Lung (tissue), 16 donors: ENCODE measurements around the gene TMEM196. TPM values are rescaled to one million over a fixed set of nuclear protein-coding genes. Genes with fewer than 3 reads are reported as not detected.

Experiments used
- ATAC-seq: fragments of 200-7000 bp; cut with Tn5 transposase; one replicate; pipeline ENCODE4 v1.9.1; 2020; ENCODE audit warnings: moderate number of reproducible peaks; ENCODE audit not compliant: insufficient read depth, low FRiP score
- DNase-seq, 3 donors: peaks; one replicate each; pipeline ENCODE4 v3.0.0-alpha.2; 2013 to 2017
- H3K27ac ChIP-seq, 2 donors: one replicate each; pipeline ENCODE4 v1.5.1; 2013; ENCODE audit warnings: mild to moderate bottlenecking in 2 of 2, moderate library complexity in 2 of 2, control low read depth in 1 of 2, inconsistent platforms in 1 of 2, low read depth in 1 of 2, low read length in 1 of 2
- H3K27me3 ChIP-seq, 3 donors: one replicate each; pipeline ENCODE4 v1.5.1; 2013; ENCODE audit warnings: low read length in 2 of 3; ENCODE audit not compliant: control insufficient read depth in 3 of 3, insufficient read depth in 3 of 3
- H3K36me3 ChIP-seq, 4 donors: one replicate each; pipeline ENCODE4 v1.5.1; 2013; ENCODE audit warnings: low read length in 4 of 4, mild to moderate bottlenecking in 1 of 4, moderate library complexity in 1 of 4; ENCODE audit not compliant: control insufficient read depth in 4 of 4, insufficient read depth in 4 of 4
- H3K4me1 ChIP-seq, 5 donors: one replicate each; pipeline ENCODE4 v1.5.1; 2013; ENCODE audit warnings: low read length in 5 of 5, mild to moderate bottlenecking in 2 of 5, moderate library complexity in 1 of 5; ENCODE audit not compliant: control insufficient read depth in 5 of 5, insufficient read depth in 5 of 5
- H3K4me3 ChIP-seq: one replicate; pipeline ENCODE4 v1.5.1; 2013; ENCODE audit warnings: mild to moderate bottlenecking, control low read depth, moderate library complexity
- H3K9ac ChIP-seq, 2 donors: one replicate each; pipeline ENCODE4 v1.5.1; 2013; ENCODE audit warnings: low read length in 2 of 2, control low read depth in 1 of 2; ENCODE audit not compliant: insufficient read depth in 1 of 2
- H3K9me3 ChIP-seq, 4 donors: one replicate each; pipeline ENCODE4 v1.5.1; 2013; ENCODE audit warnings: low read length in 3 of 4, mild to moderate bottlenecking in 1 of 4, moderate library complexity in 1 of 4; ENCODE audit not compliant: control insufficient read depth in 4 of 4, insufficient read depth in 3 of 4
- WGBS, 2 donors: extraction: QIAGEN DNeasy Blood & Tissue Kit; methylation state at CpG; one replicate each; pipeline ENCODE4 v1.1.7; 2013; 5-methylcytosine and 5-hydroxymethylcytosine counted together
- long read RNA-seq, 5 donors: transcript quantifications; one replicate each; lab custom pipeline, GENCODE V29; 2026
- polyA plus RNA-seq, 2 donors: library from polyadenylated mRNA; stranded (reverse); fragments of 200-250 nt; gene quantifications; one replicate each; pipeline ENCODE4 v1.2.1, GENCODE V29; 2013
- total RNA-seq, 2 donors: library from RNA; depleted of rRNA in 1 of 2; stranded (reverse); fragments of >200 nt in 1 of 2; gene quantifications; one replicate each; pipeline ENCODE4 v1.2.1, GENCODE V29; 2014 to 2021
- TF ChIP-seq, protein P1 (sequence below): IDR thresholded peaks from 2 replicates; pipeline ENCODE4 v1.5.1; 2012; ENCODE audit warnings: mild to moderate bottlenecking; ENCODE audit errors: control extremely low read depth, extremely low read depth
- donor health status: control.
- donor health status: control.
- donor health status: Bipolar disorder and iron deficiency.
- donor health status: healthy.
- donor health status: DM: yes; HTN: yes; CAD: no.

TMEM196 gene
- under 1 TPM in 1 of 2 donors, not detected in 1; 0.06 TPM for total RNA-seq
- not detected for polyA plus RNA-seq
- long read RNA-seq, donor 1, result 0 reads
- long read RNA-seq, donor 2, result 0 reads
- long read RNA-seq, donor 3, result 0 reads
- long read RNA-seq, donor 4, result 0 reads
- long read RNA-seq, donor 5, result 0 reads

DNA sequence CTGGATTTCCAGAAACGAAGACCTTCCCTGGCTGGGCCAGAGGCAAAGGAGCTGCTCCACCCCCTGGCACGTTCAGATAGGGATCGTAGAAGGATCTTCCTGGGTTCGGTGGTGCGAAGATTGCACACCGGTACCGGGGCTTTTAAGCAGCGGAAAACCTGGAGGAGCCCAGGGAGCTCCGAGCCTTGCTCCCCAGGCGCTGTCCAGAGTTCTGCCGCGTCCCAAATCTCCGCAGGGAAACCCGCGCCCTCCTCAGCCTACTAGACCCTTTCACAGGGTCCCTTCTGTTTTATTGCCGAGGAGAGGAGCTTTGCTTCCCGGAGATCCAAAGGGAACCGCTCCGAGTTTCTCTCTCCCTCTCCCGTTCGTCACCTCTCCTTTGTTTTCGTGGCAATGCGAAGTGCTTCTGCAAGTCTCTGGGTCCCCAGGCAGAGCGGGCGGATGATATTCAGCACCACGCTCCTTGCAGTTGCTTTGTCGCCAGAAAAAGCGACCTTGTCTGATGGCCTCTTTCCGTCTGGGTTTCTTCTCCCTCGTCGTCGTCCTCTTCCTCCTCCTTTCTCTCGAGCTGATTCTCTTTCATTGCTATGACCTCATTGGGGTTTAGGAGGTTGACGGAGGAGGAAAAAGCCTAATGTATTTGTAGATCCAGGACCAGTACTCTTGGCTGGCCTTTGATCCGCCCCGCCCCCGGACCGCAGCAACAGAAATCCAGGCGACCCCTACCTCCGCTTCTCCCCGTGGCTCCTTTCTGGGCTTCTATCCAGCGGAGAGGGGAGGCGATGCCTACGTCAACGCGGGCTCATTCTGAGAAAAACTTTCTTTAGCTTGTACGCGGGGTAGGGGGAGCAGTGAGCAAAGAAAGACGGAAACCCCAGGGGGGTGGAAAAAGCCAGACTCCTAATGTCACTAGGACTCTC lies at the start of gene TMEM196:
Gene TMEM196, minus strand, starts transcription at position 777 of the 920 bp plus-strand sequence. CDS start 921 bp downstream, outside the sequence.
- no peaks in the 10 kb centered on the region for H3K36me3 ChIP-seq
- no peaks in the 10 kb centered on the region for H3K9me3 ChIP-seq
- ATAC-seq (no peak), DNase-seq (peak; percentile 48 to 70 (median 63))
- TF ChIP-seq, protein P1, sequence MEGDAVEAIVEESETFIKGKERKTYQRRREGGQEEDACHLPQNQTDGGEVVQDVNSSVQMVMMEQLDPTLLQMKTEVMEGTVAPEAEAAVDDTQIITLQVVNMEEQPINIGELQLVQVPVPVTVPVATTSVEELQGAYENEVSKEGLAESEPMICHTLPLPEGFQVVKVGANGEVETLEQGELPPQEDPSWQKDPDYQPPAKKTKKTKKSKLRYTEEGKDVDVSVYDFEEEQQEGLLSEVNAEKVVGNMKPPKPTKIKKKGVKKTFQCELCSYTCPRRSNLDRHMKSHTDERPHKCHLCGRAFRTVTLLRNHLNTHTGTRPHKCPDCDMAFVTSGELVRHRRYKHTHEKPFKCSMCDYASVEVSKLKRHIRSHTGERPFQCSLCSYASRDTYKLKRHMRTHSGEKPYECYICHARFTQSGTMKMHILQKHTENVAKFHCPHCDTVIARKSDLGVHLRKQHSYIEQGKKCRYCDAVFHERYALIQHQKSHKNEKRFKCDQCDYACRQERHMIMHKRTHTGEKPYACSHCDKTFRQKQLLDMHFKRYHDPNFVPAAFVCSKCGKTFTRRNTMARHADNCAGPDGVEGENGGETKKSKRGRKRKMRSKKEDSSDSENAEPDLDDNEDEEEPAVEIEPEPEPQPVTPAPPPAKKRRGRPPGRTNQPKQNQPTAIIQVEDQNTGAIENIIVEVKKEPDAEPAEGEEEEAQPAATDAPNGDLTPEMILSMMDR, result no peak
- H3K27me3 ChIP-seq, result peaks cover 0 to 17% (median 12%) of the 10 kb centered on the region in 3 donors
- no peak within 1 kb of the TSS for H3K27ac ChIP-seq
- WGBS, 2 donors, result 1 to 3% methylated on average over 49 of the region's 49 CpGs
- peaks cover 0 to 6% (median 0%) of the 10 kb centered on the region in 5 donors for H3K4me1 ChIP-seq
- no peak within 1 kb of the TSS for H3K9ac ChIP-seq
- no peak within 1 kb of the TSS for H3K4me3 ChIP-seq

DNA sequence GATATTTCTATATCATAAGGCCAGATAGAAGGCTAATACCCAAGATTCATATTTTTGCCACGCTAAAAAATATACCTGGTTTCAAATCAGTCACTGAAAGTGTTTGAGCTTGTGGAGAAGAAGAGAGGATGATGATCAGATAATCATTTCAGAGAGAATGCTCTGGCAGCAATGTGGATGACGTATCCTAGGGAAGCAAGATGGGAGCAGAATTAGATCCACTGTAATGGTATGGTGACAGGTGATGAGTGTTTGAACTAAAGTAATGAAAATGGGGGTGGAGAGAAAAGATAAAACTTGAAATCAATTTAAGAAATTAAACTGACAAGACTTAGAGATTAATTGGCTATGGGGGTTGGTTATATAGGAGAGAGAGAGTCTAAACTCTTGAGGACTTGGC lies 42.7 kb upstream of the TMEM196 start:
- Histone ChIP-seq H3K9ac (no peak overlapping the region), H3K27ac (no peak overlapping the region), H3K27me3 (no peaks in the 10 kb centered on the region), H3K36me3 (no peaks in the 10 kb centered on the region), H3K4me3 (no peak overlapping the region), H3K4me1 (no peaks in the 10 kb centered on the region), H3K9me3 (no peaks in the 10 kb centered on the region)
- DNase-seq (no peak), ATAC-seq (no peak)
- TF ChIP-seq, protein P1, result no peak
- 64 to 70% methylated on average over 2 of the region's 2 CpGs for WGBS, 2 donors

GRCh38 chr7:19815546-19815945 lies 42.1 kb upstream of the TMEM196 start:
- Histone ChIP-seq H3K9me3 (no peaks in the 10 kb centered on the region), H3K4me3 (no peak overlapping the region), H3K27me3 (no peaks in the 10 kb centered on the region), H3K36me3 (no peaks in the 10 kb centered on the region), H3K9ac (no peak overlapping the region), H3K4me1 (no peaks in the 10 kb centered on the region), H3K27ac (no peak overlapping the region)
- DNase-seq (no peak), ATAC-seq (no peak)
- TF ChIP-seq, protein P1, result no peak
- WGBS, 2 donors, result 39 to 78% methylated on average over 2 of the region's 2 CpGs
